ENCODE measurements around the gene POGLUT2. TPM values are rescaled to one million over a fixed set of nuclear protein-coding genes. Genes with fewer than 3 reads are reported as not detected.
A peak's percentile ranks its signal among the peaks of the same experiment; 100 is the strongest.

POGLUT2 gene
- total RNA-seq, 1 experiment from 2014 or later: 9.0 TPM

DNA sequence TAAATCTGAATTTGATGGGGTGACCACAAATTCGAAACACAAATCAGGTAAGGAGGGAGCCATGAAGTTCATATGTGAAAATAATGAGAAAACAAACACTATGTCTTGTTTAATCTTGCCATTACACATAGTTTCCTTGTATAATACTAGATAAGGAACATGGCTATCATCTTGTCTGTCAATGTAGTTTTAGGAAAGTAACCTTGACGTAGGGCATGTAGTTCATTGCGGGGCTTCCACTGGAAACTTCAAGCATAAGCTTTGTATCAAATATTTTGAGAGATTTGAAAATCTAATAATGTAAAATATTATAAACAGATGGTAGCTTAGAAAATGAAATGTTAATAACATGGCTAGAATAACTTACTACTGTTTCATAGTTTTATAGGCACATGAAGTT is 8.9 kb upstream of the POGLUT2 start:
- Mint-ChIP-seq H3K4me3 (ENCODE audit: unreplicated experiment) (no peak overlapping the region), H3K9me3 (ENCODE audit: unreplicated experiment) (no peaks in the 10 kb centered on the region), H3K36me3 (ENCODE audit: insufficient read depth, unreplicated experiment) (peaks cover 32% of the 10 kb centered on the region), H3K4me1 (ENCODE audit: insufficient read depth, unreplicated experiment) (peaks cover 7% of the 10 kb centered on the region), H3K27me3 (ENCODE audit: insufficient read depth, unreplicated experiment) (no peaks in the 10 kb centered on the region), H3K27ac (ENCODE audit: low read depth, unreplicated experiment) (no peak overlapping the region)
- POLR2A ChIA-PET: interaction anchor here (1.8 kb wide), 1 partner anchor 10 kb away, joined by 4 read pairs; no protein-coding TSS in a partner anchor
- BruUV-seq (replicated peaks): no TSS peak
- TF ChIP-seq, protein P1, sequence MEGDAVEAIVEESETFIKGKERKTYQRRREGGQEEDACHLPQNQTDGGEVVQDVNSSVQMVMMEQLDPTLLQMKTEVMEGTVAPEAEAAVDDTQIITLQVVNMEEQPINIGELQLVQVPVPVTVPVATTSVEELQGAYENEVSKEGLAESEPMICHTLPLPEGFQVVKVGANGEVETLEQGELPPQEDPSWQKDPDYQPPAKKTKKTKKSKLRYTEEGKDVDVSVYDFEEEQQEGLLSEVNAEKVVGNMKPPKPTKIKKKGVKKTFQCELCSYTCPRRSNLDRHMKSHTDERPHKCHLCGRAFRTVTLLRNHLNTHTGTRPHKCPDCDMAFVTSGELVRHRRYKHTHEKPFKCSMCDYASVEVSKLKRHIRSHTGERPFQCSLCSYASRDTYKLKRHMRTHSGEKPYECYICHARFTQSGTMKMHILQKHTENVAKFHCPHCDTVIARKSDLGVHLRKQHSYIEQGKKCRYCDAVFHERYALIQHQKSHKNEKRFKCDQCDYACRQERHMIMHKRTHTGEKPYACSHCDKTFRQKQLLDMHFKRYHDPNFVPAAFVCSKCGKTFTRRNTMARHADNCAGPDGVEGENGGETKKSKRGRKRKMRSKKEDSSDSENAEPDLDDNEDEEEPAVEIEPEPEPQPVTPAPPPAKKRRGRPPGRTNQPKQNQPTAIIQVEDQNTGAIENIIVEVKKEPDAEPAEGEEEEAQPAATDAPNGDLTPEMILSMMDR (IDR thresholded peaks at IDR 0.05; ENCODE audit: unreplicated experiment): no peak
- CTCF ChIA-PET: interaction anchor here (0.6 to 1.6 kb wide), 4 partner anchors 9 to 228 kb away, joined by 3 to 7 read pairs (median 3); partner anchors contain the start of genes BIVM, ERCC5 and POGLUT2
- intact Hi-C loops (cut with micrococcal nuclease): no loop called here
- no peak for DNase-seq (ENCODE audit: unreplicated experiment)

DNA sequence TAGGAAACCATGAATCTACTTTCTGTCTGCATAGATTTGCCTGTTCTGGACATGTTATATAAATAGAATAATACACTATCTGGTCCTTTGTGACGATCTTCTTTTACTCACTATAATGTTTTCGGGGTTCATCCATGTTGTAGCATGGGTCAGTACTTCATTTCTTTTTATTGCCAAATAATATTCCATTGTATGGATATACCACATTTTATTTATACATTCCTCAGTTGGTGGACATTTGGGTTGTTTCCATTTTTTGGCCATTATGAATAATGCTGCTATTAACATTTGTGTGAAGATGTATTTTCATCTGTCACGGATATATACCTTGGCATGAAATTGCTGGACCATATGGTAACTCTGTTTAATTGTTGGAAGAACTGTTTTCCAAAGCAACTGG is 6.9 kb upstream of the POGLUT2 start:
- Mint-ChIP-seq H3K27ac (ENCODE audit: low read depth, unreplicated experiment) (no peak overlapping the region), H3K27me3 (ENCODE audit: insufficient read depth, unreplicated experiment) (no peaks in the 10 kb centered on the region), H3K4me1 (ENCODE audit: insufficient read depth, unreplicated experiment) (peaks cover 9% of the 10 kb centered on the region), H3K36me3 (ENCODE audit: insufficient read depth, unreplicated experiment) (peaks cover 19% of the 10 kb centered on the region), H3K9me3 (ENCODE audit: unreplicated experiment) (no peaks in the 10 kb centered on the region), H3K4me3 (ENCODE audit: unreplicated experiment) (no peak overlapping the region)
- DNase-seq (ENCODE audit: unreplicated experiment): no peak
- intact Hi-C loops (cut with micrococcal nuclease): no loop called here
- ChIA-PET POLR2A (no interaction called here), CTCF (no interaction called here)
- no TSS peak for BruUV-seq (replicated peaks)
- TF ChIP-seq, protein P1 (IDR thresholded peaks at IDR 0.05; ENCODE audit: unreplicated experiment): no peak

DNA sequence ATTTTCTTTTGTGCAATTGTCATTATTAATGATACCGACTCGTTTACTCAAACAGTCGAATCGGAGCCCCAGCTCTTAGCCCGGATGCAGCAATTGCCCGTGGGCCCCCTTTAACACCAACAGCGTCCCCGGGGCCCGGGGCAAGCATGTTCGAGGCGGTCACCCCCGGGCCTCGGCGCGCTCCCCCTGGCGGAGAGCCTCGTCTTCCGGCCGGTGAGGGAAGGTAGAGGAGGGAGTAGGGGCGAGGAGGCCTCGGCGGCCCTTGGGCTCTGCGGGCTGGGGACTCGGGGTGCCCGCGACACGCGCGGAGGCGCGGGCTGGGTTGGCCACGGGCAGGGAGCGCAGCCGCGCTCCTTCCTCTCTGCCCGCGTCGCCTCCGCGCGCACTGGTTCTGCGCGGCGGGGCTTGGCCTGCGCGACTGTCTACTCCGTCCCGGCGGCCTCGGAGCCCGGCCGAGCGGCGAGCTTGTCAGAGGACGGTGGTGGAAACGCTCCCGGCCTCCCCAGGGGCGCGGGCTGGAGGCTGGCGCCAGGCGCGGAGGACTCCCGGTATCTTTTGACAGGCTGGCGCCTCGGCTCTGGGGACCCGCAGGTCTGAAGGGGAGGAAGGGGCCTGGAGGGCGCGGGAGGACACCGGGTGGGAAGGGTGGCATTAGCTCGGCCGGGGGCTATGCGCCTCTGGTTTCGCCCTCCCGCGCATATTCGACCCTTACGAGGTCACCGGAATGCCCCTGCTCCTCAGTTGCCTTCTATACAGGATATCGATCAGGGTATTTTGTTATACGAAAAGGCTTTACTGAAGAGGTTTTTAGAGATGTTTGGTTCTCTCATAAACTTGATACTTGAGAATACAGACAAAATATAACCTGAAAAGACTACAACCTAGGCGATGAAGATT is 1.6 kb upstream of the POGLUT2 start:
- ChIA-PET POLR2A (interaction anchor here (0.5 to 6.0 kb wide), 17 partner anchors 10 to 220 kb away, joined by 3 to 79 read pairs (median 4); partner anchors contain the start of genes ERCC5, TEX30 and TPP2), CTCF (interaction anchor here (0.6 to 3.2 kb wide), 27 partner anchors 10 to 1451 kb away, joined by 3 to 13 read pairs (median 4); no protein-coding TSS in a partner anchor)
- Mint-ChIP-seq H3K27ac (ENCODE audit: low read depth, unreplicated experiment) (peak overlapping the region; percentile 63), H3K27me3 (ENCODE audit: insufficient read depth, unreplicated experiment) (no peaks in the 10 kb centered on the region), H3K36me3 (ENCODE audit: insufficient read depth, unreplicated experiment) (peaks cover 29% of the 10 kb centered on the region), H3K4me3 (ENCODE audit: unreplicated experiment) (peak overlapping the region; percentile 92), H3K4me1 (ENCODE audit: insufficient read depth, unreplicated experiment) (peaks cover 21% of the 10 kb centered on the region), H3K9me3 (ENCODE audit: unreplicated experiment) (no peaks in the 10 kb centered on the region)
- intact Hi-C loops (cut with micrococcal nuclease): loop anchor here (1.0 kb wide), 3 partner anchors 26 to 220 kb away; no protein-coding TSS in a partner anchor
- DNase-seq (ENCODE audit: unreplicated experiment): peak; percentile 83
- TF ChIP-seq, protein P1 (IDR thresholded peaks at IDR 0.05; ENCODE audit: unreplicated experiment): peak; percentile 83
- BruUV-seq (replicated peaks): no TSS peak

Measured in MCF 10A (cell line).